Neural progenitor cell (in vitro differentiated cells): ENCODE measurements around the gene DRD1. TPM values are rescaled to one million over a fixed set of nuclear protein-coding genes. Genes with fewer than 3 reads are reported as not detected.

Source experiments
- DNase-seq: peaks from one replicate; pipeline ENCODE4 v3.0.0-alpha.2; 2016; ENCODE audit warnings: low spot score
- H2AFZ ChIP-seq: fragments of 200-600 bp; sonication (generic); replicated peaks from 2 replicates; pipeline ENCODE4 v1.6.1; 2016; ENCODE audit warnings: antibody characterized with exemption
- H3F3A ChIP-seq: fragments of 200-600 bp; sonication (generic); 2 replicates; pipeline ENCODE4 v1.6.1; 2016; ENCODE audit warnings: antibody characterized with exemption, low read depth
- H3K27ac ChIP-seq: fragments of 200-600 bp; sonication (generic); 2 replicates; pipeline ENCODE4 v1.5.1; 2016; ENCODE audit warnings: mild to moderate bottlenecking
- H3K27me3 ChIP-seq: fragments of 200-600 bp; sonication (generic); 2 replicates; pipeline ENCODE4 v1.6.1; 2016; ENCODE audit warnings: mild to moderate bottlenecking, moderate library complexity
- H3K36me3 ChIP-seq: fragments of 200-600 bp; sonication (generic); 2 replicates; pipeline ENCODE4 v1.5.1; 2016
- H3K4me1 ChIP-seq: fragments of 200-600 bp; sonication (generic); 2 replicates; pipeline ENCODE4 v1.6.1; 2016; ENCODE audit warnings: mixed run types
- H3K4me2 ChIP-seq: fragments of 200-600 bp; sonication (generic); 2 replicates; pipeline ENCODE4 v1.6.1; 2016
- H3K4me3 ChIP-seq: fragments of 200-600 bp; sonication (generic); 2 replicates; pipeline ENCODE4 v1.5.1; 2016
- H3K79me2 ChIP-seq: fragments of 200-600 bp; sonication (generic); 2 replicates; pipeline ENCODE4 v1.6.1; 2016; ENCODE audit warnings: low read depth
- H3K9ac ChIP-seq: fragments of 200-600 bp; sonication (generic); 2 replicates; pipeline ENCODE4 v1.6.1; 2016
- H3K9me3 ChIP-seq: fragments of 200-600 bp; sonication (generic); 2 replicates; pipeline ENCODE4 v1.5.1; 2016; ENCODE audit warnings: low read depth
- H4K20me1 ChIP-seq: fragments of 200-600 bp; sonication (generic); 2 replicates; pipeline ENCODE4 v1.6.1; 2016; ENCODE audit warnings: low read depth
- H3K27ac Mint-ChIP-seq: 3 replicates; pipeline ENCODE4 v1.8.0; 2021; ENCODE audit warnings: mixed read lengths
- H3K27me3 Mint-ChIP-seq: 2 replicates; pipeline ENCODE4 v1.8.0; 2022; ENCODE audit warnings: low read depth, mild to moderate bottlenecking, inconsistent platforms, moderate library complexity, mixed read lengths; ENCODE audit not compliant: insufficient read depth
- H3K36me3 Mint-ChIP-seq: 3 replicates; pipeline ENCODE4 v1.8.0; 2021; ENCODE audit warnings: mixed read lengths
- H3K4me1 Mint-ChIP-seq: 3 replicates; pipeline ENCODE4 v1.8.0; 2021; ENCODE audit warnings: mixed read lengths
- H3K4me3 Mint-ChIP-seq: 3 replicates; pipeline ENCODE4 v1.8.0; 2021; ENCODE audit warnings: mild to moderate bottlenecking, moderate library complexity, mixed read lengths
- H3K9me3 Mint-ChIP-seq: 3 replicates; pipeline ENCODE4 v1.8.0; 2020; ENCODE audit warnings: mixed read lengths
- CTCF ChIP-seq: fragments of 200-600 bp; sonication (generic); IDR thresholded peaks from 2 replicates; pipeline ENCODE4 v1.5.1; 2017; ENCODE audit warnings: antibody characterized with exemption, mild to moderate bottlenecking
- EZH2 ChIP-seq: fragments of 200-600 bp; sonication (generic); IDR thresholded peaks from 2 replicates; pipeline ENCODE4 v1.6.1; 2017; ENCODE audit warnings: antibody characterized with exemption, mild to moderate bottlenecking, moderate library complexity
- EZH2phosphoT487 ChIP-seq: fragments of 200-600 bp; sonication (generic); IDR thresholded peaks from 2 replicates; pipeline ENCODE4 v1.6.1; 2017; ENCODE audit warnings: antibody characterized with exemption
- total RNA-seq: library from RNA; depleted of rRNA; stranded (reverse); fragments of >200 nt; gene quantifications from 2 replicates; pipeline ENCODE4 v1.2.3, GENCODE V29; 2015; ENCODE audit warnings: low replicate concordance

The DRD1 gene
- total RNA-seq, 1 donor from 2014 or later, result not detected

GRCh38 chr5:175392236-175392635 is 51.7 kb downstream of the DRD1 start:
- Mint-ChIP-seq H3K27me3 (peaks cover 3% of the 10 kb centered on the region), H3K36me3 (no peaks in the 10 kb centered on the region), H3K4me3 (no peak overlapping the region), H3K27ac (no peak overlapping the region), H3K4me1 (peaks cover 5% of the 10 kb centered on the region), H3K9me3 (peaks cover 8% of the 10 kb centered on the region)
- H3F3A ChIP-seq, result no peaks in the 10 kb centered on the region
- no peak overlapping the region for H3K4me3 ChIP-seq
- H3K4me2 ChIP-seq, result no peak overlapping the region
- no peak overlapping the region for H2AFZ ChIP-seq
- H3K9ac ChIP-seq, result no peak overlapping the region
- no peaks in the 10 kb centered on the region for H4K20me1 ChIP-seq
- no peaks in the 10 kb centered on the region for H3K9me3 ChIP-seq
- H3K4me1 ChIP-seq, result no peaks in the 10 kb centered on the region
- no peak for DNase-seq
- H3K27ac ChIP-seq, result no peak overlapping the region
- H3K36me3 ChIP-seq, result no peaks in the 10 kb centered on the region
- H3K27me3 ChIP-seq, result no peaks in the 10 kb centered on the region
- TF ChIP-seq EZH2, result no peak
- no peak for TF ChIP-seq CTCF
- no peak for TF ChIP-seq EZH2phosphoT487
- no peaks in the 10 kb centered on the region for H3K79me2 ChIP-seq

GRCh38 chr5:175390352-175391083 is 53.5 kb downstream of the DRD1 start:
- no peak overlapping the region for H3K4me3 Mint-ChIP-seq

More at GRCh38 chr5:175390352-175391083, 53.5 kb downstream of the DRD1 start:
- no peaks in the 10 kb centered on the region for H3F3A ChIP-seq
- no peaks in the 10 kb centered on the region for H3K27me3 ChIP-seq
- H3K4me2 ChIP-seq, result no peak overlapping the region
- Mint-ChIP-seq H3K36me3 (no peaks in the 10 kb centered on the region), H3K9me3 (no peaks in the 10 kb centered on the region), H3K27ac (no peak overlapping the region), H3K27me3 (peaks cover 3% of the 10 kb centered on the region), H3K4me1 (no peaks in the 10 kb centered on the region)
- no peaks in the 10 kb centered on the region for H3K9me3 ChIP-seq
- H3K4me1 ChIP-seq, result no peaks in the 10 kb centered on the region
- no peaks in the 10 kb centered on the region for H4K20me1 ChIP-seq
- TF ChIP-seq EZH2 (no peak), CTCF (no peak), EZH2phosphoT487 (no peak)
- no peak overlapping the region for H2AFZ ChIP-seq
- H3K36me3 ChIP-seq, result no peaks in the 10 kb centered on the region
- no peak for DNase-seq
- H3K27ac ChIP-seq, result no peak overlapping the region
- H3K79me2 ChIP-seq, result no peaks in the 10 kb centered on the region
- no peak overlapping the region for H3K9ac ChIP-seq
- no peak overlapping the region for H3K4me3 ChIP-seq

Other genes with a start within 250 kb of the DRD1 start
- gene SFXN1, start 34.4 kb upstream of the DRD1 start, total RNA-seq, result 146 and 181 TPM in 2 replicates
- 0.19 TPM in 1 of 2 replicates, not detected in the other for gene HRH2, start 213.9 kb upstream of the DRD1 start, total RNA-seq